Measurements from ENCODE around the gene PCDHGB3.
"Not testable (repeated sequence)": the region's sequence is repeated elsewhere in the genome, so short reads cannot be mapped to it uniquely, and the experiment has no call there.

PCDHGB3 gene

DNA sequence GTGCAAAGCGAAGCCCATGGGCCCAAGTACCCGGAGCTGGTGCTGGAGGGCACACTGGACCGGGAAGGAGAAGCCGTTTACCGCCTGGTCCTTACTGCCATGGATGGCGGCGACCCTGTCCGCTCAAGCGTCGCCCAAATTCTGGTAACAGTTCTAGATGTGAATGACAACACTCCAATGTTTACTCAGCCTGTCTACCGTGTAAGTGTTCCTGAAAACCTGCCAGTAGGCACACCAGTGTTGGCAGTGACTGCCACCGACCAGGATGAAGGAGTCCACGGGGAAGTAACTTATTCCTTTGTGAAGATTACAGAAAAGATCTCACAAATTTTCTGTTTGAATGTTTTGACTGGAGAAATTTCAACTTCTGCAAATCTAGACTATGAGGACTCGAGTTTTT, 4.6 kb downstream of the PCDHGB3 start:
- Histone ChIP-seq H3K27me3 (ENCODE audit: insufficient read depth, poor library complexity, severe bottlenecking) (no peaks in the 10 kb centered on the region), H3K27ac (replicated peaks) (no peak overlapping the region), H3K4me3 (replicated peaks; ENCODE audit: insufficient read depth, low read length) (no peak overlapping the region)
- DNase-seq (ENCODE audit: low read depth in 1 of 2, low spot score in 1 of 2): no peak
- TF ChIP-seq, protein P1, sequence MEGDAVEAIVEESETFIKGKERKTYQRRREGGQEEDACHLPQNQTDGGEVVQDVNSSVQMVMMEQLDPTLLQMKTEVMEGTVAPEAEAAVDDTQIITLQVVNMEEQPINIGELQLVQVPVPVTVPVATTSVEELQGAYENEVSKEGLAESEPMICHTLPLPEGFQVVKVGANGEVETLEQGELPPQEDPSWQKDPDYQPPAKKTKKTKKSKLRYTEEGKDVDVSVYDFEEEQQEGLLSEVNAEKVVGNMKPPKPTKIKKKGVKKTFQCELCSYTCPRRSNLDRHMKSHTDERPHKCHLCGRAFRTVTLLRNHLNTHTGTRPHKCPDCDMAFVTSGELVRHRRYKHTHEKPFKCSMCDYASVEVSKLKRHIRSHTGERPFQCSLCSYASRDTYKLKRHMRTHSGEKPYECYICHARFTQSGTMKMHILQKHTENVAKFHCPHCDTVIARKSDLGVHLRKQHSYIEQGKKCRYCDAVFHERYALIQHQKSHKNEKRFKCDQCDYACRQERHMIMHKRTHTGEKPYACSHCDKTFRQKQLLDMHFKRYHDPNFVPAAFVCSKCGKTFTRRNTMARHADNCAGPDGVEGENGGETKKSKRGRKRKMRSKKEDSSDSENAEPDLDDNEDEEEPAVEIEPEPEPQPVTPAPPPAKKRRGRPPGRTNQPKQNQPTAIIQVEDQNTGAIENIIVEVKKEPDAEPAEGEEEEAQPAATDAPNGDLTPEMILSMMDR (IDR thresholded peaks at IDR 0.05; ENCODE audit: insufficient read depth, low read length): no peak
- TF ChIP-seq SPI1 (IDR thresholded peaks at IDR 0.05; ENCODE audit: borderline replicate concordance, low read depth): no peak
- no peak for TF ChIP-seq POLR2AphosphoS5 (IDR thresholded peaks at IDR 0.05; ENCODE audit: low read depth)
- no peak for TF ChIP-seq GABPA (IDR thresholded peaks at IDR 0.05; ENCODE audit: low read depth)
- TF ChIP-seq, protein P2, sequence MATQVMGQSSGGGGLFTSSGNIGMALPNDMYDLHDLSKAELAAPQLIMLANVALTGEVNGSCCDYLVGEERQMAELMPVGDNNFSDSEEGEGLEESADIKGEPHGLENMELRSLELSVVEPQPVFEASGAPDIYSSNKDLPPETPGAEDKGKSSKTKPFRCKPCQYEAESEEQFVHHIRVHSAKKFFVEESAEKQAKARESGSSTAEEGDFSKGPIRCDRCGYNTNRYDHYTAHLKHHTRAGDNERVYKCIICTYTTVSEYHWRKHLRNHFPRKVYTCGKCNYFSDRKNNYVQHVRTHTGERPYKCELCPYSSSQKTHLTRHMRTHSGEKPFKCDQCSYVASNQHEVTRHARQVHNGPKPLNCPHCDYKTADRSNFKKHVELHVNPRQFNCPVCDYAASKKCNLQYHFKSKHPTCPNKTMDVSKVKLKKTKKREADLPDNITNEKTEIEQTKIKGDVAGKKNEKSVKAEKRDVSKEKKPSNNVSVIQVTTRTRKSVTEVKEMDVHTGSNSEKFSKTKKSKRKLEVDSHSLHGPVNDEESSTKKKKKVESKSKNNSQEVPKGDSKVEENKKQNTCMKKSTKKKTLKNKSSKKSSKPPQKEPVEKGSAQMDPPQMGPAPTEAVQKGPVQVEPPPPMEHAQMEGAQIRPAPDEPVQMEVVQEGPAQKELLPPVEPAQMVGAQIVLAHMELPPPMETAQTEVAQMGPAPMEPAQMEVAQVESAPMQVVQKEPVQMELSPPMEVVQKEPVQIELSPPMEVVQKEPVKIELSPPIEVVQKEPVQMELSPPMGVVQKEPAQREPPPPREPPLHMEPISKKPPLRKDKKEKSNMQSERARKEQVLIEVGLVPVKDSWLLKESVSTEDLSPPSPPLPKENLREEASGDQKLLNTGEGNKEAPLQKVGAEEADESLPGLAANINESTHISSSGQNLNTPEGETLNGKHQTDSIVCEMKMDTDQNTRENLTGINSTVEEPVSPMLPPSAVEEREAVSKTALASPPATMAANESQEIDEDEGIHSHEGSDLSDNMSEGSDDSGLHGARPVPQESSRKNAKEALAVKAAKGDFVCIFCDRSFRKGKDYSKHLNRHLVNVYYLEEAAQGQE (IDR thresholded peaks at IDR 0.05; ENCODE audit: insufficient replicate concordance, low read depth): no peak

DNA sequence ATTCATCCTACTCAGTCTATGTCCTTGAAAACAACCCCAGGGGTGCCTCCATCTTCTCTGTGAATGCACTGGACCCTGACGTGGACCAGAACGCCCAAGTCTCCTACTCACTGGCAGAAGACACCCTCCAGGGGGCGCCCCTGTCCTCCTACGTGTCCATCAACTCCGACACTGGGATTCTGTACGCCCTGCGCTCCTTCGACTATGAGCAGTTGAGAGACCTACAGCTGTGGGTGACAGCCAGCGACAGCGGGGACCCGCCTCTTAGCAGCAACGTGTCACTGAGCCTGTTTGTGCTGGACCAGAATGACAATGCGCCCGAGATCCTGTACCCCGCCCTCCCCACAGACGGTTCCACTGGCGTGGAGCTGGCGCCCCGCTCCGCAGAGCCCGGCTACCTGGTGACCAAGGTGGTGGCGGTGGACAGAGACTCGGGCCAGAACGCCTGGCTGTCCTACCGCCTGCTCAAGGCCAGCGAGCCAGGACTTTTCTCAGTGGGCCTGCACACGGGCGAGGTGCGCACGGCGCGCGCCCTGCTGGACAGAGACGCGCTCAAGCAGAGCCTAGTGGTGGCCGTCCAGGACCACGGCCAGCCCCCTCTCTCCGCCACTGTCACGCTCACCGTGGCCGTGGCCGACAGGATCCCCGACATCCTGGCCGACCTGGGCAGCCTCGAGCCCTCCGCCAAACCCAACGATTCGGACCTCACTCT, 5.6 kb downstream of the PCDHGB3 start:
- not testable (repeated sequence) for H3K27me3 ChIP-seq (ENCODE audit: insufficient read depth, poor library complexity, severe bottlenecking); H3K4me3 ChIP-seq (replicated peaks; ENCODE audit: insufficient read depth, low read length); DNase-seq (ENCODE audit: low read depth in 1 of 2, low spot score in 1 of 2); H3K27ac ChIP-seq (replicated peaks)

DNA sequence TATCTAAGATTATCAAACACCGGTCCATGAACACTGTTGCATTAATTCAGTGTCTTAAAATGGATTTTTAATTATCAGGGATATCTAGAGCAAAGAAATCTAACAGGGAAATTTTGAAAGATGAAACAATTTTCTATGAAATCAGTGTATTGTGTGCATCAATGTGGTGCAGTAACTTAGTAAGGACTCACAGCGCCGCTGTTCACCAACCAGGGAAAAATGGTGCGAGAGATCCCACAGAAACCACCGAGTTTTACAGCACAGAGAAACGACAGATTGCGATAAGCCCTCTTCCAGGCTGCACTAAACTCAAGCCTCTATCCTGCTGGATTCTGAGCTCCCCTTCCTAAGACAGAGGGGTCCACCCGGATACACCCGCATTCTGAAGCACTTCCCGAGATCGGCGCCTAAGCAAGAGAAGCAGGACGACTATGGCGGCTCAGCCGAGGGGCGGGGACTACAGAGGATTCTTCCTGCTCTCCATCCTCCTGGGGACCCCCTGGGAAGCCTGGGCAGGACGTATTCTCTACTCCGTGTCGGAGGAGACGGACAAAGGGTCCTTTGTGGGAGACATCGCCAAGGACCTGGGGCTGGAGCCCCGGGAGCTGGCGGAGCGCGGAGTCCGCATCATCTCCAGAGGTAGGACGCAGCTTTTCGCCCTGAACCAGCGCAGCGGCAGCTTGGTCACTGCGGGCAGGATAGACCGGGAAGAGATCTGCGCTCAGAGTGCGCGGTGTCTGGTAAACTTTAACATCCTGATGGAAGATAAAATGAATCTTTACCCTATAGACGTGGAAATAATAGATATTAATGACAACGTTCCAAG, 12.6 kb downstream of the PCDHGB3 start, which contains the start of gene PCDHGA7:
PCDHGA7 (plus strand) TSS at position 274 of the 826 bp plus-strand sequence; CDS start at position 432, 158 bp downstream.
- Histone ChIP-seq H3K27me3 (ENCODE audit: insufficient read depth, poor library complexity, severe bottlenecking) (no peaks in the 10 kb centered on the region), H3K4me3 (replicated peaks; ENCODE audit: insufficient read depth, low read length) (peak within 1 kb of the TSS; percentile 47), H3K27ac (replicated peaks) (no peak within 1 kb of the TSS; the same call in 1 of the 2 replicates)
- peak in 1 of 2 experiments; percentile 32 for DNase-seq (ENCODE audit: low read depth in 1 of 2, low spot score in 1 of 2)
- no peak for TF ChIP-seq SPI1 (IDR thresholded peaks at IDR 0.05; ENCODE audit: borderline replicate concordance, low read depth)
- TF ChIP-seq, protein P2 (IDR thresholded peaks at IDR 0.05; ENCODE audit: insufficient replicate concordance, low read depth): no peak
- TF ChIP-seq POLR2AphosphoS5 (IDR thresholded peaks at IDR 0.05; ENCODE audit: low read depth): no peak
- TF ChIP-seq GABPA (IDR thresholded peaks at IDR 0.05; ENCODE audit: low read depth): no peak
- TF ChIP-seq, protein P1 (IDR thresholded peaks at IDR 0.05; ENCODE audit: insufficient read depth, low read length): peak; percentile 33

DNA sequence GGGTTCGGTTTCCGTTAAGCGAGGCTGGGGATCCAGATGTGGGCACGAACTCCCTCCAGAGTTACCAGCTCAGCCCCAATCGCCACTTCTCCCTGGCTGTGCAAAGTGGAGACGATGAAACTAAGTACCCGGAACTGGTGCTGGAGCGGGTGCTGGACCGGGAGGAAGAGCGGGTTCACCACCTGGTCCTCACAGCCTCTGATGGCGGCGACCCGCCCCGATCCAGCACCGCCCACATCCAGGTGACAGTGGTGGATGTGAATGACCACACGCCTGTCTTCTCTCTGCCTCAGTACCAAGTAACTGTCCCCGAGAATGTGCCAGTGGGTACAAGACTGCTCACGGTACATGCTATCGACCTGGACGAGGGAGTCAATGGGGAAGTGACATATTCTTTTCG, 13.3 kb downstream of the PCDHGB3 start:
- no peak for DNase-seq (ENCODE audit: low read depth in 1 of 2, low spot score in 1 of 2)
- H3K4me3 ChIP-seq (replicated peaks; ENCODE audit: insufficient read depth, low read length): no peak overlapping the region
- H3K27me3 ChIP-seq (ENCODE audit: insufficient read depth, poor library complexity, severe bottlenecking): no peaks in the 10 kb centered on the region
- H3K27ac ChIP-seq (replicated peaks): no peak overlapping the region
- TF ChIP-seq, protein P1 (IDR thresholded peaks at IDR 0.05; ENCODE audit: insufficient read depth, low read length): no peak
- TF ChIP-seq, protein P2 (IDR thresholded peaks at IDR 0.05; ENCODE audit: insufficient replicate concordance, low read depth): no peak
- TF ChIP-seq SPI1 (IDR thresholded peaks at IDR 0.05; ENCODE audit: borderline replicate concordance, low read depth) (no peak), POLR2AphosphoS5 (IDR thresholded peaks at IDR 0.05; ENCODE audit: low read depth) (no peak), GABPA (IDR thresholded peaks at IDR 0.05; ENCODE audit: low read depth) (no peak)

All from HL-60 (cell line).